Kidney (tissue), 14 donors: ENCODE measurements around the gene GUCY2C. TPM values are rescaled to one million over a fixed set of nuclear protein-coding genes. Genes with fewer than 3 reads are reported as not detected.

Experiments used
- DNase-seq, 5 donors: peaks; one replicate each; pipeline ENCODE4 v3.0.0-alpha.2; 2013 to 2020
- FAIRE-seq: peaks from 2 replicates; lab custom pipeline; 2012; peaks lifted over from hg19 to GRCh38; lab: Jason Lieb, UNC
- H3K27ac ChIP-seq, 2 donors: one replicate each; pipeline ENCODE4 v1.7.0; 2013; ENCODE audit warnings: low read depth in 2 of 2, low read length in 2 of 2, inconsistent platforms in 1 of 2
- H3K27me3 ChIP-seq: one replicate; pipeline ENCODE4 v1.7.1; 2013; ENCODE audit warnings: low read length, inconsistent platforms; ENCODE audit not compliant: control insufficient read depth, insufficient read depth
- H3K36me3 ChIP-seq, 3 donors: one replicate each; pipeline versions ENCODE4 v1.7.0 to v1.7.1; 2013; ENCODE audit warnings: low read length in 3 of 3, control low read depth in 1 of 3, inconsistent platforms in 1 of 3; ENCODE audit not compliant: insufficient read depth in 3 of 3, control insufficient read depth in 2 of 3
- H3K4me1 ChIP-seq, 3 donors: one replicate each; pipeline versions ENCODE4 v1.7.0 to v1.7.1; 2013; ENCODE audit warnings: low read length in 3 of 3, inconsistent platforms in 1 of 3, low read depth in 1 of 3; ENCODE audit not compliant: control insufficient read depth in 2 of 3, insufficient read depth in 2 of 3
- H3K4me3 ChIP-seq, 3 donors: one replicate each; pipeline versions ENCODE4 v1.7.0 to v1.8.1; 2013; ENCODE audit warnings: low read length in 3 of 3, control low read depth in 1 of 3, inconsistent platforms in 1 of 3
- H3K9ac ChIP-seq, 3 donors: one replicate each; pipeline versions ENCODE4 v1.7.0 to v1.7.1; 2013; ENCODE audit warnings: low read length in 3 of 3, control low read depth in 1 of 3, inconsistent platforms in 1 of 3
- H3K9me3 ChIP-seq, 3 donors: one replicate each; pipeline versions ENCODE4 v1.7.0 to v1.7.1; 2013; ENCODE audit warnings: low read length in 3 of 3, control low read depth in 1 of 3, inconsistent platforms in 1 of 3; ENCODE audit not compliant: control insufficient read depth in 2 of 3, insufficient read depth in 1 of 3
- CTCF ChIP-seq: IDR thresholded peaks from 3 replicates; pipeline ENCODE4 v1.5.1; 2012; ENCODE audit warnings: mild to moderate bottlenecking, moderate library complexity, borderline replicate concordance; ENCODE audit not compliant: insufficient read depth; ENCODE audit errors: extremely low read depth
- intact Hi-C: fragments of 100-400 bp; cut with DNase I; formaldehyde crosslinking; loops from one replicate; pipeline ENCODE4 v1.11.1; 2022
- polyA plus RNA-seq: library from polyadenylated mRNA; stranded (reverse); fragments of 350-450 nt; fragmentation: Illumina TruSeq; extraction: RNeasy Lipid Tissue Mini Kit (QIAGEN cat#74804); gene quantifications from one replicate; pipeline ENCODE4 v1.2.3, GENCODE V29; 2014; ENCODE audit warnings: low read depth, low replicate concordance; ENCODE audit not compliant: insufficient read depth
- total RNA-seq: library from RNA; stranded (reverse); fragmentation: NEBNext Ultra II Directional; extraction: Animal tissue kit (Norgen Biotek cat#: 25700); gene quantifications from one replicate; pipeline ENCODE4 v1.2.1, GENCODE V29; 2021
- donor health status: control.
- donor health status: control.
- donor health status: control.
- donor health status: control.
- donor health status: control.
- donor health status: DM: yes; HTN: yes; CAD: no.
- donor health status: Normal renal cell carcinoma (clear cell type).

The GUCY2C gene
- total and polyA plus RNA-seq, 2 donors from 2014 or later = not detected

- no peaks in the 10 kb centered on the region for H3K27me3 ChIP-seq
- FAIRE-seq (no peak), DNase-seq (no peak)
- no peak for TF ChIP-seq CTCF
- no peak overlapping the region for H3K4me3 ChIP-seq
- H3K36me3 ChIP-seq = no peaks in the 10 kb centered on the region
- H3K4me1 ChIP-seq = no peaks in the 10 kb centered on the region
- intact Hi-C loops = no loop called here
- no peak overlapping the region for H3K27ac ChIP-seq
- H3K9me3 ChIP-seq = no peaks in the 10 kb centered on the region
- no peak overlapping the region for H3K9ac ChIP-seq
These were observed 17.8 kb downstream of the GUCY2C start for GRCh38 chr12:14678547-14679150.

- no peak for TF ChIP-seq CTCF
- no peak for FAIRE-seq
- no peaks in the 10 kb centered on the region for H3K9me3 ChIP-seq
- no peaks in the 10 kb centered on the region for H3K36me3 ChIP-seq
- no peak overlapping the region for H3K9ac ChIP-seq
- H3K4me1 ChIP-seq = no peaks in the 10 kb centered on the region
- H3K27me3 ChIP-seq = no peaks in the 10 kb centered on the region
- H3K4me3 ChIP-seq = no peak overlapping the region
- intact Hi-C loops = no loop called here
- DNase-seq = no peak
- H3K27ac ChIP-seq = no peak overlapping the region
These were observed 27.8 kb downstream of the GUCY2C start for GRCh38 chr12:14668591-14668990.

- no peak for FAIRE-seq
- H3K9ac ChIP-seq = no peak overlapping the region
These were observed 30.7 kb downstream of the GUCY2C start for GRCh38 chr12:14665354-14666348.

More at GRCh38 chr12:14665354-14666348, 30.7 kb downstream of the GUCY2C start:
- Histone ChIP-seq H3K36me3 (no peaks in the 10 kb centered on the region), H3K4me3 (no peak overlapping the region), H3K27me3 (no peaks in the 10 kb centered on the region), H3K9me3 (no peaks in the 10 kb centered on the region), H3K27ac (no peak overlapping the region), H3K4me1 (no peaks in the 10 kb centered on the region)
- intact Hi-C loops = no loop called here
- no peak for TF ChIP-seq CTCF
- DNase-seq = peak in 3 of 5 donors; percentile 27 to 66 (median 45)
